Measurements from ENCODE around the gene GRM1. TPM values are rescaled to one million over a fixed set of nuclear protein-coding genes. Genes with fewer than 3 reads are reported as not detected.

Gene GRM1
- total RNA-seq, 2 donors from 2014 or later = 0.68 TPM; not detected in 1

GRCh38 chr6:146316175-146316495 is 287.3 kb downstream of the GRM1 start:
- Histone ChIP-seq H3K4me3 (no peak overlapping the region), H3K36me3 (no peaks in the 10 kb centered on the region), H3K4me1 (replicated peaks) (no peaks in the 10 kb centered on the region), H3K27ac (no peak overlapping the region), H3K9me3 (no peaks in the 10 kb centered on the region), H3K27me3 (replicated peaks; ENCODE audit: insufficient read depth) (no peaks in the 10 kb centered on the region)
- no peak for DNase-seq (ENCODE audit: low spot score)
- intact Hi-C loops (cut with DNase I) = no loop called here
- no peak for TF ChIP-seq POLR2A (IDR thresholded peaks at IDR 0.05)
- no peak for TF ChIP-seq POLR2AphosphoS5 (IDR thresholded peaks at IDR 0.05)
- TF ChIP-seq CTCF (IDR thresholded peaks at IDR 0.05) = no peak
- 75% methylated on average over 5 of the region's 5 CpGs for WGBS

GRCh38 chr6:146331013-146331412 is 302.2 kb downstream of the GRM1 start:
- TF ChIP-seq POLR2A (IDR thresholded peaks at IDR 0.05) (no peak), CTCF (IDR thresholded peaks at IDR 0.05) (no peak), POLR2AphosphoS5 (IDR thresholded peaks at IDR 0.05) (no peak)
- H3K27me3 ChIP-seq (replicated peaks; ENCODE audit: insufficient read depth) = no peaks in the 10 kb centered on the region
- intact Hi-C loops (cut with DNase I) = no loop called here
- no peak overlapping the region for H3K4me3 ChIP-seq
- 55% methylated on average over 3 of the region's 3 CpGs for WGBS
- H3K36me3 ChIP-seq = no peaks in the 10 kb centered on the region
- no peaks in the 10 kb centered on the region for H3K9me3 ChIP-seq
- no peak overlapping the region for H3K27ac ChIP-seq
- DNase-seq (ENCODE audit: low spot score) = no peak
- no peaks in the 10 kb centered on the region for H3K4me1 ChIP-seq (replicated peaks)

GRCh38 chr6:146335336-146335735 is 306.5 kb downstream of the GRM1 start:
- Histone ChIP-seq H3K36me3 (no peaks in the 10 kb centered on the region), H3K9me3 (no peaks in the 10 kb centered on the region), H3K4me3 (no peak overlapping the region), H3K27ac (no peak overlapping the region), H3K4me1 (replicated peaks) (no peaks in the 10 kb centered on the region), H3K27me3 (replicated peaks; ENCODE audit: insufficient read depth) (no peaks in the 10 kb centered on the region)
- no peak for TF ChIP-seq POLR2A (IDR thresholded peaks at IDR 0.05)
- no peak for TF ChIP-seq CTCF (IDR thresholded peaks at IDR 0.05)
- TF ChIP-seq POLR2AphosphoS5 (IDR thresholded peaks at IDR 0.05) = no peak
- intact Hi-C loops (cut with DNase I) = no loop called here
- WGBS = 85% methylated on average over 2 of the region's 2 CpGs
- no peak for DNase-seq (ENCODE audit: low spot score)

- Histone ChIP-seq H3K4me1 (replicated peaks) (no peaks in the 10 kb centered on the region), H3K36me3 (no peaks in the 10 kb centered on the region), H3K9me3 (no peaks in the 10 kb centered on the region), H3K27me3 (replicated peaks; ENCODE audit: insufficient read depth) (no peaks in the 10 kb centered on the region), H3K4me3 (no peak overlapping the region), H3K27ac (no peak overlapping the region)
- no peak for DNase-seq (ENCODE audit: low spot score)
- intact Hi-C loops (cut with DNase I) = no loop called here
- WGBS = 71% methylated on average over 3 of the region's 3 CpGs
- no peak for TF ChIP-seq POLR2AphosphoS5 (IDR thresholded peaks at IDR 0.05)
- no peak for TF ChIP-seq POLR2A (IDR thresholded peaks at IDR 0.05)
- TF ChIP-seq CTCF (IDR thresholded peaks at IDR 0.05) = no peak
These were observed 307.3 kb downstream of the GRM1 start for GRCh38 chr6:146336191-146336590.

- Histone ChIP-seq H3K27ac (no peak overlapping the region), H3K4me3 (no peak overlapping the region), H3K27me3 (replicated peaks; ENCODE audit: insufficient read depth) (no peaks in the 10 kb centered on the region), H3K9me3 (no peaks in the 10 kb centered on the region), H3K4me1 (replicated peaks) (no peaks in the 10 kb centered on the region), H3K36me3 (no peaks in the 10 kb centered on the region)
- 39% methylated on average over 4 of the region's 4 CpGs for WGBS
- intact Hi-C loops (cut with DNase I) = no loop called here
- no peak for DNase-seq (ENCODE audit: low spot score)
- TF ChIP-seq CTCF (IDR thresholded peaks at IDR 0.05) (no peak), POLR2A (IDR thresholded peaks at IDR 0.05) (no peak), POLR2AphosphoS5 (IDR thresholded peaks at IDR 0.05) (no peak)
These were observed 308.5 kb downstream of the GRM1 start for GRCh38 chr6:146337376-146337775.

All from prostate gland (tissue), 2 donors.